Stimulated activated CD8-positive, alpha-beta memory T cell treated with anti-CD3 and anti-CD28 coated beads, Interleukin-7, amount 100 ng/mL, for 4 hours (primary cell): ENCODE measurements around the gene NOC3L.

Experiments
- DNase-seq, 2 donors: peaks; one replicate each; pipeline ENCODE4 v3.0.0-alpha.2; 2020; ENCODE audit warnings: low read depth in 2 of 2

Gene NOC3L

GRCh38 chr10:94300042-94300441 is 62.7 kb downstream of the NOC3L start:
- DNase-seq = no peak

- DNase-seq = no peak
Measured at GRCh38 chr10:94299417-94299816, 63.3 kb downstream of the NOC3L start.

- DNase-seq = no peak
Measured at GRCh38 chr10:94294168-94294567, 68.6 kb downstream of the NOC3L start.

- DNase-seq = no peak
Measured at GRCh38 chr10:94293354-94293753, 69.4 kb downstream of the NOC3L start.

DNA sequence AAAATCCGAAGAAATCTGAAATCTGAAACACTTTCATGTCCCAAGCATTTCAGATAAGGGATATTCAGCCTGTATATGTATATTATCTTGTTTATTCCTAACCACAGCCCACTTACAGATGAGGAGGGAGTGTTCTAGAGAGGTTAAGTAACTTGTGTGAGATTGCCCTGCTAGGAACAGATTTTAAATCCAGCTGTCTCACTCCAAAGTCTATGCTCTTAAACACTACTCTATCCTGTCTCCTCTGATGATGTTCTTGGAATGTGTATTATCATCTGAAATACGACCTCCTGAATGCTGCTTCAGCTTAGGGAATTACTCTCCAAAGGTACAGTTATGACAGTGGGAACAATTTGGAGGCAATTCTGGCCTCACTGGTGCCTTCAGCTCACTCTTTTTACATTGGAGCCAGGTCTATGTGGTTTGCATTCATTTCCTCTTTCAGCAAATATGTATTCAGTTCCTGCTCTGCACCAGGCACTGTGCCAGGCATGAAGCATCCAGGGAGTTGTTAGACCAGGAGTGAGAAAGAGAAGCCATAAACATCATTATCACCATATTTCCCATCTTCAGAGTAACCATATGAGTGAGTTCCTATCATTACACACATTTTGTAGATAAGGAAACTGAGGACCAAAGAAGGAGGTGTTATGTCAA is 70.2 kb downstream of the NOC3L start:
- DNase-seq = no peak

DNA sequence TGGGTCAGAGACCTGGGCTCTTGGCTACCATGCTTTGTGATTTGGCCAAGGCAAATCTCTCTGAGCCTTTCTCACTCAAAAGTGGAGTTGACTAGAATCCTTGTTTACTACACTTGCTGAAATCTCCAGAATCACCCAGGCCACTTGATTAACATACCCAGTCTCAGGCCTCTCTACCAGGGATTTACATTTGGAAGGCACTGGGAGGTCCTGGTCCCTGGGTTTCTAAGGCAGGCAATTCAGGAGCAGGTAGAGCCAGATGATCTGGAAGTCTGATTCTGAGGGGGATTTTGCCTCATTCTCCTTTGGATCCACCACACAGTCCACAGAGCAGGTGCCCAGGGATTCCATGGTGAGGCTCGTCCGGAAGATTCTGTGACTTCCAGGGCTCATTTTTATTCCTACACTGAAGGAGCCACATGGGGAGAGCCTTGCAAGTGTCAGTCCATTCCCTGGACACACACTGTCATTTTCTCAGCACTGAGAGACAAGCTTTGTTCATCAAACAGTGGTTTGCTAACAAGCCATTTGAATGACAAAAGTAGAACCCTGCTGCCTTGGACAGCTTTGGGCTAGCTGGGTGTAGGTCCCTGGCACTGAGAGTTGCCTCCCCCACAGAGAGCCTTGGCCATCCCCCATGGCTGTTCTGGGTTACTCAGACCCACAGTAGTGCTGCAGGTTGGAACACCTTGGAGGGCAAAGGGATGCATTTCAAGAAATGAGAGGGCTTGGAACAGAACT is 74.2 kb downstream of the NOC3L start:
- DNase-seq = no peak

DNA sequence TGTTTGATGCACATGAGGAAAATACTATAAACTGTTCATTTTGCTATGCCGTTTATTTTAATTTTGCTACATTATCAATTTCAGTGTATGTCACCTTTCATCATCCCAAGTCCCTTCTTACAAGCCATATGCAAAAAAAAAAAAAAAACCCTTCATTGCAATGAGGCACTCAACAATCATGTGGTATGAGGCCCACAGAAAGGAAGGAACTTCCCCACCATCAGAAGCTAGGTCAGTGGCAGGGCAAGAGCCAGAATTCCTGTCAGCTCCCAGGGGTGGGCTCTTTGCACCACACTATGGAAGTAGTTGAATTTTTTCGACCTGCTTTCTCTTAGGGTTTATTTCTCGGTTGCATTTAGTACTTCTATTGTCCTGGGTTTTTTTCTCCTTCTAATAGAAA is 75.4 kb downstream of the NOC3L start:
- no peak for DNase-seq

- no peak for DNase-seq
Measured at GRCh38 chr10:94286901-94287300, 75.8 kb downstream of the NOC3L start.

GRCh38 chr10:94285271-94285670 is 77.5 kb downstream of the NOC3L start:
- DNase-seq = no peak
